WTC11 (cell line): ENCODE results near the gene AKR1C2. TPM values are rescaled to one million over a fixed set of nuclear protein-coding genes. Genes with fewer than 3 reads are reported as not detected.

Experiments
- ATAC-seq: fragments of 200-7000 bp; cut with Tn5 transposase; 2 replicates; pipeline ENCODE4 v1.10.0; 2021; ENCODE audit warnings: mild to moderate bottlenecking, moderate library complexity
- CTCF ChIA-PET: fragments of 300-600 bp; sonication (Branson Sonifier 250); formaldehyde crosslinking; loops from one replicate; lab custom pipeline; 2021; ENCODE audit warnings: antibody characterized with exemption; lab: Charles Lee
- POLR2A ChIA-PET: fragments of 350-600 bp; sonication (Branson Sonifier 250); formaldehyde crosslinking; loops from one replicate; lab custom pipeline; 2021; ENCODE audit warnings: antibody characterized with exemption; lab: Charles Lee
- DNase-seq: peaks from one replicate; pipeline ENCODE4 v3.0.0; 2021; ENCODE audit warnings: low spot score
- H3K27ac Mint-ChIP-seq: 2 replicates; pipeline ENCODE4 v1.8.0; 2021; ENCODE audit warnings: mixed read lengths
- H3K27me3 Mint-ChIP-seq: 2 replicates; pipeline ENCODE4 v1.8.0; 2021; ENCODE audit warnings: low read depth, mild to moderate bottlenecking, moderate library complexity, mixed read lengths
- H3K36me3 Mint-ChIP-seq: 2 replicates; pipeline ENCODE4 v1.8.0; 2021; ENCODE audit warnings: mixed read lengths
- H3K4me1 Mint-ChIP-seq: 2 replicates; pipeline ENCODE4 v1.8.0; 2022; ENCODE audit warnings: mixed read lengths
- H3K4me3 Mint-ChIP-seq: 2 replicates; pipeline ENCODE4 v1.8.0; 2021; ENCODE audit warnings: mild to moderate bottlenecking, moderate library complexity, mixed read lengths
- H3K9me3 Mint-ChIP-seq: 2 replicates; pipeline ENCODE4 v1.8.0; 2021; ENCODE audit warnings: mixed read lengths
- CREM ChIP-seq: sonication (generic); formaldehyde crosslinking; IDR thresholded peaks from 2 replicates; pipeline ENCODE4 v1.8.1; 2022; ENCODE audit warnings: mild to moderate bottlenecking, missing genetic modification reagents, moderate library complexity
- ELF4 ChIP-seq: sonication (generic); formaldehyde crosslinking; IDR thresholded peaks from 2 replicates; pipeline ENCODE4 v1.8.1; 2022; ENCODE audit warnings: low read depth, mild to moderate bottlenecking, moderate library complexity, missing genetic modification reagents
- ESRRA ChIP-seq: sonication (generic); formaldehyde crosslinking; IDR thresholded peaks from 2 replicates; pipeline ENCODE4 v1.8.1; 2022; ENCODE audit warnings: mild to moderate bottlenecking, missing genetic modification reagents, borderline replicate concordance
- FOXK1 ChIP-seq: sonication (generic); formaldehyde crosslinking; IDR thresholded peaks from 2 replicates; pipeline ENCODE4 v1.8.0; 2022; ENCODE audit warnings: mild to moderate bottlenecking, moderate library complexity, missing genetic modification reagents
- FOXP1 ChIP-seq: sonication (generic); formaldehyde crosslinking; IDR thresholded peaks from 2 replicates; pipeline ENCODE4 v1.8.0; 2022; ENCODE audit warnings: missing genetic modification reagents, mild to moderate bottlenecking, moderate library complexity, borderline replicate concordance
- GABPB1 ChIP-seq: sonication (generic); formaldehyde crosslinking; IDR thresholded peaks from 2 replicates; pipeline ENCODE4 v1.8.1; 2023; ENCODE audit warnings: mild to moderate bottlenecking, missing genetic modification reagents
- MXD4 ChIP-seq: fragments of 250-450 bp; sonication (Bioruptor Pico); IDR thresholded peaks from 2 replicates; pipeline ENCODE4 v1.8.0; 2021; ENCODE audit warnings: mild to moderate bottlenecking, moderate library complexity, borderline replicate concordance
- MYBL2 ChIP-seq: sonication (generic); formaldehyde crosslinking; IDR thresholded peaks from 2 replicates; pipeline ENCODE4 v1.8.1; 2023; ENCODE audit warnings: mild to moderate bottlenecking, moderate library complexity, missing genetic modification reagents
- OVOL2 ChIP-seq: fragments of 250-450 bp; sonication (Bioruptor Pico); IDR thresholded peaks from 2 replicates; pipeline ENCODE4 v1.9.0; 2021; ENCODE audit warnings: mild to moderate bottlenecking, borderline replicate concordance
- RELA ChIP-seq: sonication (generic); formaldehyde crosslinking; IDR thresholded peaks from 2 replicates; pipeline ENCODE4 v1.8.1; 2022; ENCODE audit warnings: missing genetic modification reagents, mild to moderate bottlenecking, borderline replicate concordance
- RORB ChIP-seq: fragments of 250-450 bp; sonication (Bioruptor Pico); IDR thresholded peaks from 2 replicates; pipeline ENCODE4 v1.9.0; 2021; ENCODE audit warnings: mild to moderate bottlenecking
- SMAD3 ChIP-seq: sonication (generic); formaldehyde crosslinking; IDR thresholded peaks from 2 replicates; pipeline ENCODE4 v1.8.0; 2022; ENCODE audit warnings: missing genetic modification reagents, mild to moderate bottlenecking, borderline replicate concordance
- SMAD4 ChIP-seq: sonication (generic); formaldehyde crosslinking; IDR thresholded peaks from 2 replicates; pipeline ENCODE4 v1.8.0; 2022; ENCODE audit warnings: mild to moderate bottlenecking, missing genetic modification reagents
- TCF7 ChIP-seq: sonication (generic); formaldehyde crosslinking; IDR thresholded peaks from 2 replicates; pipeline ENCODE4 v1.8.0; 2022; ENCODE audit warnings: mild to moderate bottlenecking, low read depth, missing genetic modification reagents, moderate library complexity
- TEAD4 ChIP-seq: sonication (generic); formaldehyde crosslinking; IDR thresholded peaks from 2 replicates; pipeline ENCODE4 v1.8.0; 2022; ENCODE audit warnings: mild to moderate bottlenecking, missing genetic modification reagents
- ZBTB21 ChIP-seq: sonication (generic); formaldehyde crosslinking; IDR thresholded peaks from 2 replicates; pipeline ENCODE4 v1.8.1; 2023; ENCODE audit warnings: mild to moderate bottlenecking, missing genetic modification reagents, borderline replicate concordance
- ZNF121 ChIP-seq: sonication (generic); formaldehyde crosslinking; IDR thresholded peaks from 2 replicates; pipeline ENCODE4 v1.8.0; 2023; ENCODE audit warnings: missing genetic modification reagents
- ZNF317 ChIP-seq: sonication (generic); formaldehyde crosslinking; IDR thresholded peaks from 2 replicates; pipeline ENCODE4 v1.8.1; 2023; ENCODE audit warnings: low read depth, mild to moderate bottlenecking, moderate library complexity, missing genetic modification reagents, borderline replicate concordance
- ZNF396 ChIP-seq: fragments of 250-450 bp; sonication (Bioruptor Pico); IDR thresholded peaks from 2 replicates; pipeline ENCODE4 v1.8.0; 2021; ENCODE audit warnings: mild to moderate bottlenecking, moderate library complexity, borderline replicate concordance
- ZNF416 ChIP-seq: fragments of 250-450 bp; sonication (Bioruptor Pico); IDR thresholded peaks from 2 replicates; pipeline ENCODE4 v1.9.0; 2021; ENCODE audit warnings: mild to moderate bottlenecking, inconsistent platforms
- total RNA-seq: library from RNA; stranded (reverse); gene quantifications from 3 replicates; pipeline ENCODE4 v1.2.3, GENCODE V29; 2021
- TF ChIP-seq, protein P1 (sequence below): sonication (generic); formaldehyde crosslinking; IDR thresholded peaks from 2 replicates; pipeline ENCODE4 v1.8.1; 2023; ENCODE audit warnings: mild to moderate bottlenecking, missing genetic modification reagents, moderate library complexity
- TF ChIP-seq, protein P2 (sequence below): fragments of 250-450 bp; sonication (Bioruptor Pico); IDR thresholded peaks from 2 replicates; pipeline ENCODE4 v1.9.0; 2021; ENCODE audit warnings: mild to moderate bottlenecking
- TF ChIP-seq, protein P3 (sequence below): sonication (generic); formaldehyde crosslinking; IDR thresholded peaks from 2 replicates; pipeline ENCODE4 v1.8.0; 2022; ENCODE audit warnings: mild to moderate bottlenecking, missing genetic modification reagents
- TF ChIP-seq, protein P4 (sequence below): sonication (generic); formaldehyde crosslinking; IDR thresholded peaks from 2 replicates; pipeline ENCODE4 v1.8.1; 2022; ENCODE audit warnings: low read depth, missing genetic modification reagents, borderline replicate concordance
- TF ChIP-seq, protein P5 (sequence below): sonication (generic); formaldehyde crosslinking; IDR thresholded peaks from 2 replicates; pipeline ENCODE4 v1.8.1; 2022; ENCODE audit warnings: mild to moderate bottlenecking, moderate library complexity, missing genetic modification reagents
- TF ChIP-seq, protein P6 (sequence below): sonication (generic); formaldehyde crosslinking; IDR thresholded peaks from 2 replicates; pipeline ENCODE4 v1.8.1; 2023; ENCODE audit warnings: mild to moderate bottlenecking, missing genetic modification reagents
- TF ChIP-seq, protein P7 (sequence below): sonication (generic); formaldehyde crosslinking; IDR thresholded peaks from 2 replicates; pipeline ENCODE4 v1.8.1; 2023; ENCODE audit warnings: mild to moderate bottlenecking, moderate library complexity, missing genetic modification reagents

AKR1C2 gene
- total RNA-seq, 1 experiment from 2014 or later: 1.2 TPM

DNA sequence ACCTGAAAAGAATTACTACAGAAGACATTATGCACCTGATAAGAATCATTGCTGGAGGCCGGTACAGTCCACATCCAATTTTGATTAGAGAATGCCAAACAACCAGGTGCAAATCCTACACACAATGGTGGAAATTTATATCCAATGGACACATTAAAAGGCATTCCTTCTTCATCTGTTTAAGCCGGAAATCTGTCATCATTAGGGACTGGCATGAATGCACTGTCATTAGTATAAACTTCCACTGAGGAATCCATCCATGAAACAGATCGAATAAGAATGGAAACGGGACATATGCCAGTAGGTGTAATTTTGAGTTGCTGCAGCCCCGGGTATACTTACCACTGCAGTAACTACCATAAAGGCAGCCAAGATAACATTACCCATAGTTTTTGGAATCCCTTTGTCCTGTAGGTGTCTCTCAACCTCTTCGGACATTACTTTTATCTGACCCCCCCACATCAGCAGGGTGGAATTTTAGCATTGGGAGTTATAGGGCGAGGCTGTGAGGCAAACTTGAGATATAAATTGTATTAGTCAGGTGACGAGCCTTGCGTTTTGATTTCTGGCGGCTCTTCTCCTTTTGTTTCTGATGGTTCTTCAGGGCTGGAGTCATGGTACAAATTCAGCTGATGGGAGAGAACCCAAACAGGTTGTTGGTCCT is 36.5 kb upstream of the AKR1C2 start:
- H3K27me3 Mint-ChIP-seq: no peaks in the 10 kb centered on the region
- no peak for TF ChIP-seq ZBTB21
- TF ChIP-seq FOXP1 (CRISPR knock-in tag): no peak
- TF ChIP-seq GABPB1 (CRISPR knock-in tag): no peak
- no peak for TF ChIP-seq OVOL2
- TF ChIP-seq, protein P1, sequence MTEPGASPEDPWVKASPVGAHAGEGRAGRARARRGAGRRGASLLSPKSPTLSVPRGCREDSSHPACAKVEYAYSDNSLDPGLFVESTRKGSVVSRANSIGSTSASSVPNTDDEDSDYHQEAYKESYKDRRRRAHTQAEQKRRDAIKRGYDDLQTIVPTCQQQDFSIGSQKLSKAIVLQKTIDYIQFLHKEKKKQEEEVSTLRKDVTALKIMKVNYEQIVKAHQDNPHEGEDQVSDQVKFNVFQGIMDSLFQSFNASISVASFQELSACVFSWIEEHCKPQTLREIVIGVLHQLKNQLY: no peak
- TF ChIP-seq, protein P2, sequence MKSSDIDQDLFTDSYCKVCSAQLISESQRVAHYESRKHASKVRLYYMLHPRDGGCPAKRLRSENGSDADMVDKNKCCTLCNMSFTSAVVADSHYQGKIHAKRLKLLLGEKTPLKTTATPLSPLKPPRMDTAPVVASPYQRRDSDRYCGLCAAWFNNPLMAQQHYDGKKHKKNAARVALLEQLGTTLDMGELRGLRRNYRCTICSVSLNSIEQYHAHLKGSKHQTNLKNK (CRISPR knock-in tag): no peak
- TF ChIP-seq, protein P3, sequence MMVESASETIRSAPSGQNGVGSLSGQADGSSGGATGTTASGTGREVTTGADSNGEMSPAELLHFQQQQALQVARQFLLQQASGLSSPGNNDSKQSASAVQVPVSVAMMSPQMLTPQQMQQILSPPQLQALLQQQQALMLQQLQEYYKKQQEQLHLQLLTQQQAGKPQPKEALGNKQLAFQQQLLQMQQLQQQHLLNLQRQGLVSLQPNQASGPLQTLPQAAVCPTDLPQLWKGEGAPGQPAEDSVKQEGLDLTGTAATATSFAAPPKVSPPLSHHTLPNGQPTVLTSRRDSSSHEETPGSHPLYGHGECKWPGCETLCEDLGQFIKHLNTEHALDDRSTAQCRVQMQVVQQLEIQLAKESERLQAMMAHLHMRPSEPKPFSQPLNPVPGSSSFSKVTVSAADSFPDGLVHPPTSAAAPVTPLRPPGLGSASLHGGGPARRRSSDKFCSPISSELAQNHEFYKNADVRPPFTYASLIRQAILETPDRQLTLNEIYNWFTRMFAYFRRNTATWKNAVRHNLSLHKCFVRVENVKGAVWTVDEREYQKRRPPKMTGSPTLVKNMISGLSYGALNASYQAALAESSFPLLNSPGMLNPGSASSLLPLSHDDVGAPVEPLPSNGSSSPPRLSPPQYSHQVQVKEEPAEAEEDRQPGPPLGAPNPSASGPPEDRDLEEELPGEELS (CRISPR knock-in tag): no peak
- TF ChIP-seq ZNF121 (CRISPR knock-in tag): no peak
- TF ChIP-seq, protein P4, sequence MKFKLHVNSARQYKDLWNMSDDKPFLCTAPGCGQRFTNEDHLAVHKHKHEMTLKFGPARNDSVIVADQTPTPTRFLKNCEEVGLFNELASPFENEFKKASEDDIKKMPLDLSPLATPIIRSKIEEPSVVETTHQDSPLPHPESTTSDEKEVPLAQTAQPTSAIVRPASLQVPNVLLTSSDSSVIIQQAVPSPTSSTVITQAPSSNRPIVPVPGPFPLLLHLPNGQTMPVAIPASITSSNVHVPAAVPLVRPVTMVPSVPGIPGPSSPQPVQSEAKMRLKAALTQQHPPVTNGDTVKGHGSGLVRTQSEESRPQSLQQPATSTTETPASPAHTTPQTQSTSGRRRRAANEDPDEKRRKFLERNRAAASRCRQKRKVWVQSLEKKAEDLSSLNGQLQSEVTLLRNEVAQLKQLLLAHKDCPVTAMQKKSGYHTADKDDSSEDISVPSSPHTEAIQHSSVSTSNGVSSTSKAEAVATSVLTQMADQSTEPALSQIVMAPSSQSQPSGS (CRISPR knock-in tag): no peak
- no peak for TF ChIP-seq ZNF416 (CRISPR knock-in tag)
- TF ChIP-seq, protein P5, sequence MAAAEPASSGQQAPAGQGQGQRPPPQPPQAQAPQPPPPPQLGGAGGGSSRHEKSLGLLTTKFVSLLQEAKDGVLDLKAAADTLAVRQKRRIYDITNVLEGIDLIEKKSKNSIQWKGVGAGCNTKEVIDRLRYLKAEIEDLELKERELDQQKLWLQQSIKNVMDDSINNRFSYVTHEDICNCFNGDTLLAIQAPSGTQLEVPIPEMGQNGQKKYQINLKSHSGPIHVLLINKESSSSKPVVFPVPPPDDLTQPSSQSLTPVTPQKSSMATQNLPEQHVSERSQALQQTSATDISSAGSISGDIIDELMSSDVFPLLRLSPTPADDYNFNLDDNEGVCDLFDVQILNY: no peak
- TF ChIP-seq ZNF396: no peak
- TF ChIP-seq RELA (CRISPR knock-in tag): no peak
- TF ChIP-seq, all 79 proteins: peak for 0
- no peak for ATAC-seq
- CTCF ChIA-PET: no interaction called here
- no peak overlapping the region for H3K4me3 Mint-ChIP-seq
- no peak for DNase-seq
- POLR2A ChIA-PET: no interaction called here
- H3K4me1 Mint-ChIP-seq: peaks cover 24% of the 10 kb centered on the region
- 0 out of 2 replicates have a peak, but pooled peaks cover 2% of the 10 kb centered on the region for H3K36me3 Mint-ChIP-seq
- H3K27ac Mint-ChIP-seq: no peak overlapping the region
- peaks cover 17% of the 10 kb centered on the region for H3K9me3 Mint-ChIP-seq

DNA sequence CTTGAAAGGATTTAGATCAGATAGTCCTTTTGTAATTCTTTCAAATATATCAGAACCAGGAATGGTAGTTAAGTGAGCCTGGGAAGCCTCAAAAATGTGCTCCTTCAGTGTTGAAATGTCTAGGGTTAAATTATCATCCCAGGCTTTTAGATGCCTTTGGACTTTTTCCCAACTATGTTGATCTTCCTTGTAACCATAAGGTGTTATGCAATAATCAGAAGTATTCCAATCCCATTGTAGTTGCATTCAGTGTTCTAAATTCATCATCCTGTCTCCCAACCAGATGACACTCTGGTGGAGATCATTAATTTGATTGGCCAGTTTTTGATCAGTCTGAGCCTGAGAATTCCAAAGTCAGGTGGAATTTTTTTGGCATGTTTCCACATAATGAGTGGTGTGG is 35.1 kb upstream of the AKR1C2 start:
- CTCF ChIA-PET: no interaction called here
- H3K27me3 Mint-ChIP-seq: no peaks in the 10 kb centered on the region
- no peak overlapping the region for H3K4me3 Mint-ChIP-seq
- no peak for ATAC-seq
- DNase-seq: no peak
- peaks cover 7% of the 10 kb centered on the region; the same call in 1 of the 2 replicates for H3K36me3 Mint-ChIP-seq
- peaks cover 33% of the 10 kb centered on the region for H3K4me1 Mint-ChIP-seq
- H3K27ac Mint-ChIP-seq: no peak overlapping the region
- POLR2A ChIA-PET: no interaction called here
- peaks cover 19% of the 10 kb centered on the region for H3K9me3 Mint-ChIP-seq
- TF ChIP-seq SMAD3 (CRISPR knock-in tag): no peak
- no peak for TF ChIP-seq FOXK1 (CRISPR knock-in tag)
- TF ChIP-seq CREM (CRISPR knock-in tag): no peak
- no peak for TF ChIP-seq SMAD4
- TF ChIP-seq TEAD4 (CRISPR knock-in tag): no peak
- no peak for TF ChIP-seq MXD4 (CRISPR knock-in tag)
- TF ChIP-seq OVOL2: no peak
- TF ChIP-seq TCF7: no peak
- TF ChIP-seq RORB (CRISPR knock-in tag): no peak
- no peak for TF ChIP-seq ELF4 (CRISPR knock-in tag)
- TF ChIP-seq, protein P6, sequence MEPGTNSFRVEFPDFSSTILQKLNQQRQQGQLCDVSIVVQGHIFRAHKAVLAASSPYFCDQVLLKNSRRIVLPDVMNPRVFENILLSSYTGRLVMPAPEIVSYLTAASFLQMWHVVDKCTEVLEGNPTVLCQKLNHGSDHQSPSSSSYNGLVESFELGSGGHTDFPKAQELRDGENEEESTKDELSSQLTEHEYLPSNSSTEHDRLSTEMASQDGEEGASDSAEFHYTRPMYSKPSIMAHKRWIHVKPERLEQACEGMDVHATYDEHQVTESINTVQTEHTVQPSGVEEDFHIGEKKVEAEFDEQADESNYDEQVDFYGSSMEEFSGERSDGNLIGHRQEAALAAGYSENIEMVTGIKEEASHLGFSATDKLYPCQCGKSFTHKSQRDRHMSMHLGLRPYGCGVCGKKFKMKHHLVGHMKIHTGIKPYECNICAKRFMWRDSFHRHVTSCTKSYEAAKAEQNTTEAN: no peak
- no peak for TF ChIP-seq FOXP1 (CRISPR knock-in tag)
- no peak for TF ChIP-seq ZNF317 (CRISPR knock-in tag)
- TF ChIP-seq ESRRA (CRISPR knock-in tag): no peak
- no peak for TF ChIP-seq MYBL2 (CRISPR knock-in tag)
- TF ChIP-seq, protein P7, sequence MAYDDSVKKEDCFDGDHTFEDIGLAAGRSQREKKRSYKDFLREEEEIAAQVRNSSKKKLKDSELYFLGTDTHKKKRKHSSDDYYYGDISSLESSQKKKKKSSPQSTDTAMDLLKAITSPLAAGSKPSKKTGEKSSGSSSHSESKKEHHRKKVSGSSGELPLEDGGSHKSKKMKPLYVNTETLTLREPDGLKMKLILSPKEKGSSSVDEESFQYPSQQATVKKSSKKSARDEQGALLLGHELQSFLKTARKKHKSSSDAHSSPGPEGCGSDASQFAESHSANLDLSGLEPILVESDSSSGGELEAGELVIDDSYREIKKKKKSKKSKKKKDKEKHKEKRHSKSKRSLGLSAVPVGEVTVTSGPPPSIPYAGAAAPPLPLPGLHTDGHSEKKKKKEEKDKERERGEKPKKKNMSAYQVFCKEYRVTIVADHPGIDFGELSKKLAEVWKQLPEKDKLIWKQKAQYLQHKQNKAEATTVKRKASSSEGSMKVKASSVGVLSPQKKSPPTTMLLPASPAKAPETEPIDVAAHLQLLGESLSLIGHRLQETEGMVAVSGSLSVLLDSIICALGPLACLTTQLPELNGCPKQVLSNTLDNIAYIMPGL (CRISPR knock-in tag): no peak
